ENCODE measurements around the gene ABHD12B. TPM values are rescaled to one million over a fixed set of nuclear protein-coding genes. Genes with fewer than 3 reads are reported as not detected.

The ABHD12B gene
- total and polyA plus RNA-seq, 9 of the 15 experiments (the other 6 are each of a cell fraction or from before 2014, with no cell fraction given): not detected

DNA sequence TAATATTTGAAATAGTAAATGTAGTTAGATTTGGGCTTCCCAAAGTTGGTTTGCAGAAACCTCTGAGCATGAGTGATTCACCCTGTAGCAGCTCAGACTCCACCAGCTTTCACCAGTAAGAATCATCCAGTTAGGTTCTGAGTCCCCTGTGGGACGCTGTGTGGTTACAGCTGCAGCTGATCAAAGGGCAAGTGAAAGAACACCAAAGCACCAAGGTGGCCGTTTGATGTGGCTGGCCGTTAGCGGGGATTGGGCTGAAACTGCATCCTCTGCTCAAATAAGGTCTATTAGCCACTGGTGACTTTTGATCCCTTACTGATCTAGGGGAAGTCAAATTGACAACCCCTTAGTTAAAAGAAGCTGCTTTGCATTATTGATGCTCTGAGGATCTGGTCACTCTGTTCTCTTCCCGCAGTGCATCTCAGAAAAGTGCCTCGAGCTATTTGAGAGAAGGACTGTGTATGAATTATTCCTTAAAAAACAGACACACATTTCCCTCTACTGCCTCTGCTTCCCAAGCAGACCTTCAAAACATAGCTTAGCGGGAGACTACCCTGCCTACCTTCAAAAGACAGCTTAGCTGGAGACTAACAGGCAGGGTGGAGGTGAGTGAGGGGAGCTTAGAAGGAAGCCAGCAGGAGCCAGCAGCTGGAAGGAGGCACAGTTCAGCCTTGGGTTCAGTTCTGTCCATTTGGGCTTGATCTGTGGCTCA, 3.7 kb downstream of the ABHD12B start:
- ChIA-PET CTCF (ENCODE audit: low intra/inter-chr PET ratio) (no interaction called here), POLR2A (interaction anchor here (0.8 to 1.3 kb wide), 3 partner anchors 9 to 37 kb away, joined by 3 read pairs; no protein-coding TSS in a partner anchor)
- no TSS peak for BruUV-seq (replicated peaks)
- TF ChIP-seq, protein P1, sequence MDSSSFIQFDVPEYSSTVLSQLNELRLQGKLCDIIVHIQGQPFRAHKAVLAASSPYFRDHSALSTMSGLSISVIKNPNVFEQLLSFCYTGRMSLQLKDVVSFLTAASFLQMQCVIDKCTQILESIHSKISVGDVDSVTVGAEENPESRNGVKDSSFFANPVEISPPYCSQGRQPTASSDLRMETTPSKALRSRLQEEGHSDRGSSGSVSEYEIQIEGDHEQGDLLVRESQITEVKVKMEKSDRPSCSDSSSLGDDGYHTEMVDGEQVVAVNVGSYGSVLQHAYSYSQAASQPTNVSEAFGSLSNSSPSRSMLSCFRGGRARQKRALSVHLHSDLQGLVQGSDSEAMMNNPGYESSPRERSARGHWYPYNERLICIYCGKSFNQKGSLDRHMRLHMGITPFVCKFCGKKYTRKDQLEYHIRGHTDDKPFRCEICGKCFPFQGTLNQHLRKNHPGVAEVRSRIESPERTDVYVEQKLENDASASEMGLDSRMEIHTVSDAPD (CRISPR knock-in tag; IDR thresholded peaks at IDR 0.05): no peak
- no peak for TF ChIP-seq ZFP30 (CRISPR knock-in tag; IDR thresholded peaks at IDR 0.05; ENCODE audit: borderline replicate concordance)
- no peak for TF ChIP-seq TAF7 (tag; IDR thresholded peaks at IDR 0.05)
- TF ChIP-seq MEIS2 (IDR thresholded peaks at IDR 0.05; ENCODE audit: partially characterized antibody): no peak
- TF ChIP-seq GTF2A2 (tag; IDR thresholded peaks at IDR 0.05): no peak
- no peak for TF ChIP-seq SMARCA4 (IDR thresholded peaks at IDR 0.05)
- TF ChIP-seq EWSR1 (IDR thresholded peaks at IDR 0.05; ENCODE audit: borderline replicate concordance, low read depth, partially characterized antibody): no peak
- TF ChIP-seq, protein P2, sequence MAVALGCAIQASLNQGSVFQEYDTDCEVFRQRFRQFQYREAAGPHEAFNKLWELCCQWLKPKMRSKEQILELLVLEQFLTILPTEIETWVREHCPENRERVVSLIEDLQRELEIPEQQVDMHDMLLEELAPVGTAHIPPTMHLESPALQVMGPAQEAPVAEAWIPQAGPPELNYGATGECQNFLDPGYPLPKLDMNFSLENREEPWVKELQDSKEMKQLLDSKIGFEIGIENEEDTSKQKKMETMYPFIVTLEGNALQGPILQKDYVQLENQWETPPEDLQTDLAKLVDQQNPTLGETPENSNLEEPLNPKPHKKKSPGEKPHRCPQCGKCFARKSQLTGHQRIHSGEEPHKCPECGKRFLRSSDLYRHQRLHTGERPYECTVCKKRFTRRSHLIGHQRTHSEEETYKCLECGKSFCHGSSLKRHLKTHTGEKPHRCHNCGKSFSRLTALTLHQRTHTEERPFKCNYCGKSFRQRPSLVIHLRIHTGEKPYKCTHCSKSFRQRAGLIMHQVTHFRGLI (CRISPR knock-in tag; IDR thresholded peaks at IDR 0.05): no peak
- TF ChIP-seq KDM2B (CRISPR knock-in tag; IDR thresholded peaks at IDR 0.05): no peak
- TF ChIP-seq GATAD2B (IDR thresholded peaks at IDR 0.05; ENCODE audit: borderline replicate concordance): no peak
- TF ChIP-seq EGR1 (conservative IDR thresholded peaks at IDR 0.05): no peak
- TF ChIP-seq ZFX (CRISPR knock-in tag; IDR thresholded peaks at IDR 0.05): no peak
- TF ChIP-seq, protein P3, sequence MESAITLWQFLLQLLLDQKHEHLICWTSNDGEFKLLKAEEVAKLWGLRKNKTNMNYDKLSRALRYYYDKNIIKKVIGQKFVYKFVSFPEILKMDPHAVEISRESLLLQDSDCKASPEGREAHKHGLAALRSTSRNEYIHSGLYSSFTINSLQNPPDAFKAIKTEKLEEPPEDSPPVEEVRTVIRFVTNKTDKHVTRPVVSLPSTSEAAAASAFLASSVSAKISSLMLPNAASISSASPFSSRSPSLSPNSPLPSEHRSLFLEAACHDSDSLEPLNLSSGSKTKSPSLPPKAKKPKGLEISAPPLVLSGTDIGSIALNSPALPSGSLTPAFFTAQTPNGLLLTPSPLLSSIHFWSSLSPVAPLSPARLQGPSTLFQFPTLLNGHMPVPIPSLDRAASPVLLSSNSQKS (CRISPR knock-in tag; IDR thresholded peaks at IDR 0.05): no peak
- no peak for TF ChIP-seq KLF13 (tag; IDR thresholded peaks at IDR 0.05; ENCODE audit: borderline replicate concordance, low read depth)
- TF ChIP-seq, protein P4, sequence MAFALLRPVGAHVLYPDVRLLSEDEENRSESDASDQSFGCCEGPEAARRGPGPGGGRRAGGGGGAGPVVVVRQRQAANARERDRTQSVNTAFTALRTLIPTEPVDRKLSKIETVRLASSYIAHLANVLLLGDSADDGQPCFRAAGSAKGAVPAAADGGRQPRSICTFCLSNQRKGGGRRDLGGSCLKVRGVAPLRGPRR (CRISPR knock-in tag; IDR thresholded peaks at IDR 0.05): no peak
- no peaks in the 10 kb centered on the region for H3K9me3 ChIP-seq (replicated peaks; ENCODE audit: control insufficient read depth, insufficient read depth, low read depth, low read length)
- in situ Hi-C loops (cut with MboI): no loop called here
- H3K36me3 ChIP-seq (ENCODE audit: control insufficient read depth, insufficient read depth, low read length): no peaks in the 10 kb centered on the region
- no peak overlapping the region for H3K4me3 ChIP-seq
- no peak overlapping the region for H3K27ac ChIP-seq (ENCODE audit: extremely low read depth, low read depth, low read length)
- ATAC-seq: no peak
- no peaks in the 10 kb centered on the region for H3K9me1 ChIP-seq (ENCODE audit: control insufficient read depth, insufficient read depth, low read length)
- 0% methylated on average over 7 of the region's 7 CpGs for WGBS (ENCODE audit: insufficient coverage, low coverage, missing lambda C conversion rate)
- intact Hi-C loops (cut with micrococcal nuclease): loop anchor here (5.0 kb wide), 1 partner anchor 82 kb away; no protein-coding TSS in a partner anchor
- no peak overlapping the region for H3K4me2 ChIP-seq (ENCODE audit: insufficient read depth, low read length)
- FAIRE-seq: no peak
- H3K79me2 ChIP-seq (ENCODE audit: control insufficient read depth, insufficient read depth, low read length): no peaks in the 10 kb centered on the region
- peaks cover 8 to 23% of the 10 kb centered on the region in 2 experiments; a peak in 3 of 5 replicates for H3K27me3 ChIP-seq (ENCODE audit: control insufficient read depth in 2 of 2, insufficient read depth in 2 of 2, low read length in 2 of 2)
- peaks cover 0 to 6% of the 10 kb centered on the region in 2 experiments; a peak in 1 of 5 replicates for H3K4me1 ChIP-seq (replicated peaks in 1 of 2; ENCODE audit: control insufficient read depth in 2 of 2, insufficient read depth in 2 of 2, low read length in 2 of 2)
- no peaks in the 10 kb centered on the region for H4K20me1 ChIP-seq (replicated peaks; ENCODE audit: control insufficient read depth, insufficient read depth, low read length)
- no peak overlapping the region for H3K9ac ChIP-seq (ENCODE audit: insufficient read depth in 1 of 2, low read depth in 2 of 2, low read length in 2 of 2)
- no peak for DNase-seq (ENCODE audit: extremely low read depth in 1 of 4, low spot score in 3 of 4)
- no peak overlapping the region for H2AFZ ChIP-seq (ENCODE audit: low read depth, low read length)
